IPS DF 6.9 (cell line): ENCODE results near the gene HLA-DQA1.
"Not testable (repeated sequence)": the region's sequence is repeated elsewhere in the genome, so short reads cannot be mapped to it uniquely, and the experiment has no call there.

Experiments used
- DNase-seq: peaks from one replicate; pipeline ENCODE4 v3.0.0-alpha.2; 2013; ENCODE audit warnings: low read depth, low spot score
- H3K27ac ChIP-seq: one replicate; pipeline ENCODE4 v1.5.1; 2013; ENCODE audit warnings: low read length, control low read depth
- H3K27me3 ChIP-seq: 2 replicates; pipeline ENCODE4 v1.6.1; 2013; ENCODE audit warnings: mild to moderate bottlenecking, low read length; ENCODE audit not compliant: control insufficient read depth, insufficient read depth
- H3K36me3 ChIP-seq: 2 replicates; pipeline ENCODE4 v1.6.1; 2013; ENCODE audit warnings: low read length; ENCODE audit not compliant: control insufficient read depth, insufficient read depth
- H3K4me1 ChIP-seq: 2 replicates; pipeline ENCODE4 v1.6.1; 2013; ENCODE audit warnings: low read length; ENCODE audit not compliant: control insufficient read depth, insufficient read depth
- H3K4me3 ChIP-seq: 2 replicates; pipeline ENCODE4 v1.5.1; 2013; ENCODE audit warnings: mild to moderate bottlenecking, low read length
- H3K9me3 ChIP-seq: 2 replicates; pipeline ENCODE4 v1.6.1; 2013; ENCODE audit warnings: low read length, inconsistent platforms; ENCODE audit not compliant: control insufficient read depth, insufficient read depth
- WGBS: extraction: QIAGEN DNeasy Blood & Tissue Kit; methylation state at CpG from one replicate; pipeline ENCODE4 v1.1.7; 2013; ENCODE audit warnings: mixed read lengths, missing lambda C conversion rate; ENCODE audit not compliant: insufficient read length, insufficient coverage; 5-methylcytosine and 5-hydroxymethylcytosine counted together

HLA-DQA1 gene

DNA sequence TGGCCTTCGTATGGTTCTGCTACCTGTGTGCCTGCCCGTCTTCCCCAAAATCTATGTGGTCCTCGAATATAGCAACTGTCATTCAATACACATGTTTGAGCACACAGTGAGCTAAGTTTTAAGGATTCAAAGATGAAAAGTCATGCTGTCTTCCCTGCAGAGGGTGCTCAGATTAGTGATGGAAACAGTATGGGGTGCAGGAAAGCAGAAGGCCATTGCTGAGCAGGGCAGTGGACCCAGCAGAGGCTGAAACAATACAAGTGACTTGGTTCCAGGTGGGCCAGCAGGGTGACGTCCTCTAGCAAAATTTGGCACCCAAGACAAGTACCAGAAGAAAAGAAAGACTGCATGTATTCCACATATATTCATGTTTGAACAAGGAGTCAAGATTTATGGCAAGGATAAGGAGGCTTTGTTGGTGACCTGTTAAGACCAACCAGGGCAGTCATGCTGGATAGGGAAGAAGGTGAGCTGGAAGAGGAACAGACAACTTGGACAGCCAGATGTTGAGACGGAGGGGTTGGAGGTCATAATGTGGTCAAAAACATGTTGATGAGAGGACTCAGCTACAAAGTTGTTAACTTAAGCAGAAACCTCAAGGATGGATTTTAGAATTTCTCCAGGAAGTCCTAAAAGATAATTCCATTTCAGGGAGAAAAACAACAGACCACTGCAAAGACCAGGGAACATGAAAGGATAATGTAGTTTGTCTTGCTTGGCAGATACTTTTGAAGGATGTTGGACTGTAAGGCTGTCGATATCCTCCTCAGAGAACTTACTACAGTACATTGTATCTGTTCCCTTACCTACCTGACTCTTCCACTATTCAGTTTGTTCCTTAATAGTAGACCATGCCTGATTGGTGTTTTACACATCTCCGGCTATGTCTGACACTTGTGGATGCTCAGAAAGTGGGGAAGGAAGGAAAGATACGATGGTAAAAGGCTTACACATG lies 2.5 kb downstream of the HLA-DQA1 start:
- Histone ChIP-seq H3K36me3 (no peaks in the 10 kb centered on the region), H3K27ac (no peak overlapping the region), H3K27me3 (no peaks in the 10 kb centered on the region), H3K4me3 (no peak overlapping the region), H3K4me1 (no peaks in the 10 kb centered on the region), H3K9me3 (no peaks in the 10 kb centered on the region)
- WGBS = no CpG with 5 or more reads among the region's 8 CpGs
- DNase-seq = no peak

DNA sequence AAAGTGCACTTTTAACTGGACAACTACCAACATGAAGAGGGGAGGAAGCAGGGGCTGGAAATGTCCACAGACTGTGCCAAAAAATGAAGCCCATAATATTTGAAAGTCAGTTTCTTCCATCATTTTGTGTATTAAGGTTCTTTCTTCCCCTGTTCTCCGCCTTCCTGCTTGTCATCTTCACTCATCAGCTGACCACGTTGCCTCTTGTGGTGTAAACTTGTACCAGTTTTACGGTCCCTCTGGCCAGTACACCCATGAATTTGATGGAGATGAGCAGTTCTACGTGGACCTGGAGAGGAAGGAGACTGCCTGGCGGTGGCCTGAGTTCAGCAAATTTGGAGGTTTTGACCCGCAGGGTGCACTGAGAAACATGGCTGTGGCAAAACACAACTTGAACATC lies 3.9 kb downstream of the HLA-DQA1 start:
- H3K36me3 ChIP-seq = no peaks in the 10 kb centered on the region
- no peaks in the 10 kb centered on the region for H3K4me1 ChIP-seq
- H3K4me3 ChIP-seq = no peak overlapping the region
- no peak for DNase-seq
- no peak overlapping the region for H3K27ac ChIP-seq
- no CpG with 5 or more reads among the region's 6 CpGs for WGBS
- no peaks in the 10 kb centered on the region for H3K27me3 ChIP-seq
- H3K9me3 ChIP-seq = no peaks in the 10 kb centered on the region

DNA sequence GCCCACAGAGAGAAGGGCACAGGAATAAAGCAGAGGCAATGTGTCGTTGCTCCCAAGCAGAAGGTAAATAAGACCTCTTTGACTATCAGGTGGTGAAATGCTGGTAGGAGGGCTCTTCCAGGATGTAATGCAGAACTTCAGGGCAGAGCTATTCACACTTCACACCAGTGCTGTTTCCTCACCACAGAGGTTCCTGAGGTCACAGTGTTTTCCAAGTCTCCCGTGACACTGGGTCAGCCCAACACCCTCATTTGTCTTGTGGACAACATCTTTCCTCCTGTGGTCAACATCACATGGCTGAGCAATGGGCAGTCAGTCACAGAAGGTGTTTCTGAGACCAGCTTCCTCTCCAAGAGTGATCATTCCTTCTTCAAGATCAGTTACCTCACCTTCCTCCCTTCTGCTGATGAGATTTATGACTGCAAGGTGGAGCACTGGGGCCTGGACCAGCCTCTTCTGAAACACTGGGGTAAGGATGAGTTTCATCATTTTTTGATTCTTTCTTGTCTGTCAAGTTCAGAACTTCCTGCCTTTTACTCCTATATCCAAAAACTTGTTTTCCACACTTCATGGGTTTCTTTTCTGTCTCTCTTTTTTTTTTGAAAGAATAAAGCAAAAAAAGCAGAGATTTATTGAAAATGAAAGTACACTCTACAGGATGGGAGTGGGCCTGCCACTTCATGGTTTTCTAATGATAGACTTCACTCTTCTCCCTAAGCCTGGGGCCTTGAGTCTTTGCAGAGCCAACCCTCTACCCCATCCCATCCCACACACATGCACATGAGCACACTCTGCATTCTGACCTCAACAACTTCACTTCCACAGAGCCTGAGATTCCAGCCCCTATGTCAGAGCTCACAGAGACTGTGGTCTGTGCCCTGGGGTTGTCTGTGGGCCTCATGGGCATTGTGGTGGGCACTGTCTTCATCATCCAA lies 4.8 kb downstream of the HLA-DQA1 start:
- not testable (repeated sequence) for DNase-seq, H3K36me3 ChIP-seq, H3K4me1 ChIP-seq, H3K9me3 ChIP-seq, H3K27me3 ChIP-seq, H3K4me3 ChIP-seq, H3K27ac ChIP-seq
- no CpG with 5 or more reads among the region's 2 CpGs for WGBS

DNA sequence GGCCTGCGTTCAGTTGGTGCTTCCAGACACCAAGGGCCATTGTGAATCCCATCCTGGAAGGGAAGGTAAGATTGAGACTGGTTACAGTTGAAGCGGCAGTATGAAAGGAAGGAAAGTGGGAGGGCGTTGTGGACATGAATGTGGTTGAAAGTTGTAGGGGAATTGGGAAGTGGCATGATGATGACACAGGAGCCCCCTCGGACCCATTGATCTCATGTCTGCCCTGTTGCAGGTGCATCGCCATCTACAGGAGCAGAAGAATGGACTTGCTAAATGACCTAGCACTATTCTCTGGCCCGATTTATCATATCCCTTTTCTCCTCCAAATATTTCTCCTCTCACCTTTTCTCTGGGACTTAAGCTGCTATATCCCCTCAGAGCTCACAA lies 5.5 kb downstream of the HLA-DQA1 start:
- 100% methylated on average over 1 of the region's 6 CpGs for WGBS
- Histone ChIP-seq H3K4me1 (no peaks in the 10 kb centered on the region), H3K36me3 (no peaks in the 10 kb centered on the region), H3K27ac (no peak overlapping the region), H3K27me3 (no peaks in the 10 kb centered on the region), H3K4me3 (no peak overlapping the region), H3K9me3 (no peaks in the 10 kb centered on the region)
- no peak for DNase-seq

DNA sequence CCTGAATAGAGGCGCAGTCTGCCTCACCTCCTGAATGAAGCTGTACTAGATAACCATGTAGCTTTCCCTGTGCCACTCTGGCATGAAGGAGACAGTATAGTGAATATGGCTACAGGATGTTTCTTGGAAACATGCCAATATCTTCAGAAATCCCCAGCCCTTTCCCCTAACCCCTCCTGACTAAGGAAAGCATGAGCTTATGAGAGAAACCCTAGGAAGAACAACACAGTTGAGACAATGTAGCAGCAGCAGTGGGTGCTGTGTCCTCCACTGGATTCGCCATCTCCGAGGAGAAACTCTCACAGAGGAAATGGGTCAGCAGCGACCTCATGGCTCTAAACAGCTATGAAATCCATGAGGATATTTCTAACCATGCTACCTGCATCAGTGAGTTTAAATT lies 6.7 kb downstream of the HLA-DQA1 start:
- no peak for DNase-seq
- no peak overlapping the region for H3K4me3 ChIP-seq
- H3K4me1 ChIP-seq = no peaks in the 10 kb centered on the region
- no peaks in the 10 kb centered on the region for H3K27me3 ChIP-seq
- H3K27ac ChIP-seq = no peak overlapping the region
- H3K9me3 ChIP-seq = no peaks in the 10 kb centered on the region
- no CpG with 5 or more reads among the region's 4 CpGs for WGBS
- no peaks in the 10 kb centered on the region for H3K36me3 ChIP-seq

DNA sequence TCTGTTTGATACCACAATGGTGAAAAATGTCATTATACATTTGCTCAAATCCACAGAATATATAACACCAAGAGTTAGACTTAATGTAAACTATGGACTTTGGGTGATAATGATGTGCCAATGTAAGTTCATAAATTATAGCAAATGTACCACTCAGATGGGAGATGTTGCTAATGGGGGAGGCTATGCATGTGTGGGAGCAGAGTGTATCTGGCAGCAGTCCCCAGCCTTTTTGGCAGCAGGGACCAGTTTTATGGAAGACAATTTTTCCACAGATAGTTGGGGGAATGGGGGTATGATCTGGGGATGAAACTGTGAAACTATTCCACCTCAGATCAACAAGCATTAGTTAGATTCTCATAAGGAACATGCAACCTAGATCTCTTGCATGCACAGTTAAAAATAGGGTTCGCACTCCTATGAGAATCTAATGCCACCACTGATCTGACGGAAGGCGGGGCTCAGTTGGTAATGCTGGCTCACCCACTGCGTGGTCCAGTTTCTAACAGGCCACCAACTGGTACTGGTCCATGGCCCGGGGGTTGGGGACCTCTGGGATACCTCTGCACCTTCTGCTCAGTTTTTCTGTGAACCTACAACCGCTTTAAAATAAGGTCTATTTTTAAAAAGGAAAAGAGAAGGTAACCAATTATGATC lies 8.0 kb downstream of the HLA-DQA1 start:
- Histone ChIP-seq H3K9me3 (no peaks in the 10 kb centered on the region), H3K27me3 (no peaks in the 10 kb centered on the region), H3K4me3 (no peak overlapping the region), H3K36me3 (no peaks in the 10 kb centered on the region), H3K4me1 (no peaks in the 10 kb centered on the region), H3K27ac (no peak overlapping the region)
- no CpG with 5 or more reads among the region's 6 CpGs for WGBS
- DNase-seq = no peak

DNA sequence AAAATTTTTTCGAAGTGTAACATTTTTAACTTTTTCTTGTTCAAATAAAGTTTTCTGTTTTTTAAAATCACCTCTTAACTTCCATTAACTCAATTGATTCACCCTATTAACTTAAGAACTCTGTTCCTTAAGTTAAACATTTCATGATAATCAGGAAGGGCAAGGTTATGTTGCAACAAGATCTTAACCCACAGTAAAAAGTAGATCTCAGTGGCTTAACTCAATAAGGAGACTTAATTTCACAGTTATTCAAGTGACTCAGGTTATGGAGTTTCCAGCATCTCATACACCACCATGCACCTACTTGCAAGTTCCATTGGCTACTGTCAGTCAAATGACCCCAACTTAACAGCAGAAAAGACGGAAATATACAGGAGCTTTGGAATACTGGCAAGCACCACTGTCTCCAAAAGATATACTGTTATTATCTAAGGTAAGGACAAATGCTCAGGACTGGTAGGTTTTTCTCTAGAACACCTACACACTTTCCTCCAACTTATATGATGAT lies 18.1 kb downstream of the HLA-DQA1 start:
- no peak for DNase-seq
- WGBS = no CpG with 5 or more reads among the region's 2 CpGs
- Histone ChIP-seq H3K36me3 (no peaks in the 10 kb centered on the region), H3K9me3 (no peaks in the 10 kb centered on the region), H3K4me1 (no peaks in the 10 kb centered on the region), H3K27ac (no peak overlapping the region), H3K27me3 (no peaks in the 10 kb centered on the region), H3K4me3 (no peak overlapping the region)

DNA sequence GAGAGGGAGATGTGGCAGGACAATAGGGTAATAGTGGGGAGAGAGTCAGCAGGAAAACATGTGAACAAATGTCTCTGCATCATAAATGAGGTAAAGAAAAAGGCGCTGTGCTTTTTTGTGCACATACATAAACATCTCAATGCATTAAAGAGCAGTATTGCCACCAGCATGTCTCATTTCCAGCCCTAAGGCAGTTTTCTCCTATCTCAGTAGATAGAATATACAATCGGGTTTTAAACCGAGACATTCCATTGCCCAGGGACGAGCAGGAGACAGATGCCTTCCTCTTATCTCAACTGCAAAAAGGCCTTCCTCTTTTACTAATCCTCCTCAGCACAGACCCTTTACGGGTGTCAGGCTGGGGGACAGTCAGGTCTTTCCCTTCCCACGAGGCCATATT lies 20.1 kb downstream of the HLA-DQA1 start:
- not testable (repeated sequence) for H3K4me1 ChIP-seq, H3K27ac ChIP-seq, DNase-seq, H3K27me3 ChIP-seq, H3K9me3 ChIP-seq, H3K4me3 ChIP-seq, H3K36me3 ChIP-seq
- no CpG with 5 or more reads among the region's 6 CpGs for WGBS

DNA sequence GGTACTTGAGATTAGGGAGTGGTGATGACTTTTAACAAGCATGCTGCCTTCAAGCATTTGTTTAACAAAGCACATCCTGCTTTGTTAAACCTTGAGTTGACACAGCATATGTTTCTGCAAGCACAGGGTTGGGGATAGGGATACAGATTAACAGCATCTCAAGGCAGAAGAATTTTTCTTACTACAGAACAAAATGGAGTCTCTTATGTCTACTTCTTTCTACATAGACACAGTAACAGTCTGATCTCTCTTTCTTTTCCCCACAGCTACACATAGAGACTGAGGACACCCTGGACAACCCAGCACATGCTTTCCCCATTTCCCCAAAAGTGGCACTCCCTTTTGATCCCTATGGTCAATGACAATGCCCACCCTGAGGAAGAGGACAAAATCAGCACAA lies 20.6 kb downstream of the HLA-DQA1 start:
- H3K4me3 ChIP-seq, H3K36me3 ChIP-seq, H3K27me3 ChIP-seq, H3K4me1 ChIP-seq, H3K27ac ChIP-seq, DNase-seq, H3K9me3 ChIP-seq: not testable (repeated sequence)

DNA sequence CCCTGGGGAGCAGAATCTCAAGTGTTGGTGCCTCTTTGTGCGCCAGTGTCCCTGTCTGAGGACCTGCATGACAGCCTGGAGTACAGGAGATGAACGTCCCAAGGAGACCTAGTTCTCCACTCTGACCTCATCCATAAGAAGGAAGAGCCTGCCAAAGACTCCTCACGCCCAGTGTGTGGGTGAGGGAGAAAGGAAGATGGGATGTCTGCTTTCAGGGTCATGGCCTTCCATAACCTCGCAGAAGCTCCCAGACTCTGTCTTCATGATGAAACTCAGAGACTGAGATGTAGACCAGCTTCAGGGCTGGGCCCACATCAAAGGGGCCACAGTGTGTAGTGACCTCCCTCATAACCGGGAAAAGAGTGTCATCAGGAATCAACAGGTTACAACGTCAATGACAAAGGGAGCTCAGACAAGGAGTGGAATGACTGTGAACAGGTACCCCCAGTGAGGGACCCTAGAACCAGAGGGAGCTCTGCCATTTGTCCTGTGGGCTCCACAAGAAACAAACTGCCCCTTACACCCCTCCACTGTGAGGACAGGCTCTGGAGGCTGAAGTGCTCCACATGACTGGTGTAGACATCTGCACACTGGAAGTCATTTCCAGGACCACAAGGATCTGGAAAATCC lies 21.2 kb downstream of the HLA-DQA1 start:
- Histone ChIP-seq H3K36me3 (no peaks in the 10 kb centered on the region), H3K4me3 (no peak overlapping the region), H3K27ac (no peak overlapping the region), H3K9me3 (no peaks in the 10 kb centered on the region), H3K27me3 (no peaks in the 10 kb centered on the region), H3K4me1 (no peaks in the 10 kb centered on the region)
- no CpG with 5 or more reads among the region's 6 CpGs for WGBS
- DNase-seq = no peak
